ENCODE measurements around the gene SLIT3.

Gene SLIT3

GRCh38 chr5:168897387-168898122 lies 403.4 kb downstream of the SLIT3 start:
- DNase-seq (ENCODE audit: low spot score) (no peak), FAIRE-seq (no peak)

GRCh38 chr5:168895295-168896071 lies 405.5 kb downstream of the SLIT3 start:
- no peak for DNase-seq (ENCODE audit: low spot score)
- FAIRE-seq = no peak

GRCh38 chr5:168893283-168893682 lies 407.7 kb downstream of the SLIT3 start:
- FAIRE-seq (no peak), DNase-seq (ENCODE audit: low spot score) (no peak)

- no peak for DNase-seq (ENCODE audit: low spot score)
- FAIRE-seq = no peak
These were observed 408.2 kb downstream of the SLIT3 start for GRCh38 chr5:168892618-168893186.

- FAIRE-seq = no peak
- DNase-seq (ENCODE audit: low spot score) = no peak
These were observed 409.8 kb downstream of the SLIT3 start for GRCh38 chr5:168890816-168891812.

- no peak for FAIRE-seq
- DNase-seq (ENCODE audit: low spot score) = no peak
These were observed 411.9 kb downstream of the SLIT3 start for GRCh38 chr5:168889039-168889438.

- no peak for FAIRE-seq
- no peak for DNase-seq (ENCODE audit: low spot score)
These were observed 413.0 kb downstream of the SLIT3 start for GRCh38 chr5:168887931-168888330.

GRCh38 chr5:168886157-168886556 lies 414.8 kb downstream of the SLIT3 start:
- no peak for DNase-seq (ENCODE audit: low spot score)
- FAIRE-seq = no peak

- DNase-seq (ENCODE audit: low spot score) (no peak), FAIRE-seq (no peak)
These were observed 415.4 kb downstream of the SLIT3 start for GRCh38 chr5:168885324-168886120.

- FAIRE-seq (no peak), DNase-seq (ENCODE audit: low spot score) (no peak)
These were observed 416.9 kb downstream of the SLIT3 start for GRCh38 chr5:168883991-168884390.

GRCh38 chr5:168883281-168883741 lies 417.6 kb downstream of the SLIT3 start:
- no peak for DNase-seq (ENCODE audit: low spot score)
- FAIRE-seq = no peak

- no peak for FAIRE-seq
- no peak for DNase-seq (ENCODE audit: low spot score)
These were observed 418.7 kb downstream of the SLIT3 start for GRCh38 chr5:168882283-168882682.

- FAIRE-seq = no peak
- no peak for DNase-seq (ENCODE audit: low spot score)
These were observed 419.4 kb downstream of the SLIT3 start for GRCh38 chr5:168881427-168882149.

- no peak for FAIRE-seq
- no peak for DNase-seq (ENCODE audit: low spot score)
These were observed 421.0 kb downstream of the SLIT3 start for GRCh38 chr5:168879929-168880328.

- FAIRE-seq (no peak), DNase-seq (ENCODE audit: low spot score) (no peak)
These were observed 421.6 kb downstream of the SLIT3 start for GRCh38 chr5:168879331-168879730.

- FAIRE-seq (no peak), DNase-seq (ENCODE audit: low spot score) (no peak)
These were observed 422.7 kb downstream of the SLIT3 start for GRCh38 chr5:168878135-168878745.

- FAIRE-seq (no peak), DNase-seq (ENCODE audit: low spot score) (no peak)
These were observed 423.6 kb downstream of the SLIT3 start for GRCh38 chr5:168877132-168877892.

GRCh38 chr5:168876419-168876818 lies 424.5 kb downstream of the SLIT3 start:
- FAIRE-seq = no peak

More at GRCh38 chr5:168876419-168876818, 424.5 kb downstream of the SLIT3 start:
- no peak for DNase-seq (ENCODE audit: low spot score)
